Esophagus squamous epithelium (tissue), 4 donors: ENCODE measurements around the gene TRAPPC3L.

ENCODE experiments used
- CTCF ChIP-seq, 6 experiments: fragments of 450-650 bp in 4 of 6; fragments of 200-600 bp in 2 of 6; sonication (generic) in 2 of 6; IDR thresholded peaks; one replicate each; pipeline ENCODE4 v1.5.1; 2016 to 2019; ENCODE audit warnings: antibody characterized with exemption in 6 of 6, mild to moderate bottlenecking in 4 of 6, moderate library complexity in 4 of 6
- POLR2A ChIP-seq, 4 donors: fragments of 450-650 bp; IDR thresholded peaks; one replicate each; pipeline ENCODE4 v1.6.1; 2017; ENCODE audit warnings: antibody characterized with exemption in 4 of 4, mild to moderate bottlenecking in 4 of 4, moderate library complexity in 3 of 4

DNA sequence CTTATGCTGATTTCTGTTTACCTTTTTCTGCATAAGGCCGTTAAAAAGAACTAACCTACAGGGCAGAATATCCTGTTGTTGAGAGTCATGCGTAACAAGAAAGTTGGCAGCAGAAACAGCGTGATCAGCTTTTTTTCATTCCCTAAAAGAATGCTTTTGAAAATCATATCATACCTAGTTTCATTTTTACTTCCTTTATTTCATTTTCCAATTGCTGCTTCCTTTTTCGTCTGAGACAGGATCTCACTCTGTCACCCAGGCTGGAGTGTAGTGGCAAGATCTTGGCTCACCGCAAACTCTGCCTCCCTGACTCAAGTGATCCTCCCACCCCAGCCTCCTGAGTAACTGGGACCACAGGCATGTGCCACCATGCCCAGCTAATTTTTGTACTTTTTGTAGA is 80.2 kb downstream of the TRAPPC3L start:
- TF ChIP-seq CTCF (IDR thresholded peaks at IDR 0.05) (no peak), POLR2A (IDR thresholded peaks at IDR 0.05) (no peak)
